Endothelial cell of umbilical vein (primary cell): Measurements from ENCODE around the gene TMEM61. TPM values are rescaled to one million over a fixed set of nuclear protein-coding genes. Genes with fewer than 3 reads are reported as not detected.
A peak's percentile ranks its signal among the peaks of the same experiment; 100 is the strongest.
"Not testable (repeated sequence)": the region's sequence is repeated elsewhere in the genome, so short reads cannot be mapped to it uniquely, and the experiment has no call there.

Experiments used
- BruUV-seq: library from RNA; stranded (reverse); fragments of 400-500 nt; replicated peaks from 2 replicates; lab custom pipeline; 2021; lab: Mats Ljungman, UMichigan
- CTCF ChIA-PET: fragments of 300-600, 350-600 bp; sonication (Branson Sonifier 250); formaldehyde crosslinking; loops from one replicate; lab custom pipeline; 2021; ENCODE audit warnings: antibody characterized with exemption, inconsistent platforms; lab: Charles Lee
- POLR2A ChIA-PET: fragments of 300-600, 350-600 bp; sonication (Branson Sonifier 250); formaldehyde crosslinking; loops from one replicate; lab custom pipeline; 2021; ENCODE audit warnings: antibody characterized with exemption, inconsistent platforms; lab: Charles Lee
- DNase-seq: peaks from one replicate; pipeline ENCODE4 v3.0.0-alpha.2; 2011; ENCODE audit warnings: low read depth, low spot score
- FAIRE-seq: peaks from 2 replicates; lab custom pipeline; 2011; peaks lifted over from hg19 to GRCh38; lab: Jason Lieb, UNC
- H2AFZ ChIP-seq: 2 replicates; pipeline ENCODE4 v1.6.0; 2012; ENCODE audit warnings: low read depth, low read length, control low read depth, inconsistent platforms
- H3K27ac ChIP-seq: 2 replicates; pipeline ENCODE4 v1.5.1; 2011; ENCODE audit warnings: low read depth, mild to moderate bottlenecking, control low read depth, low read length, moderate library complexity; ENCODE audit not compliant: insufficient read depth
- H3K27me3 ChIP-seq, 2 experiments: 2 replicates each; pipeline versions ENCODE4 v1.6.0 to v1.6.1; 2011; ENCODE audit warnings: low read length in 2 of 2, mixed read lengths in 1 of 2; ENCODE audit not compliant: control insufficient read depth in 2 of 2, insufficient read depth in 2 of 2
- H3K36me3 ChIP-seq, 2 experiments: 2 replicates in 1 of 2; 3 replicates in 1 of 2; pipeline ENCODE4 v1.5.1; 2011; ENCODE audit warnings: low read length in 2 of 2, mild to moderate bottlenecking in 1 of 2, moderate library complexity in 1 of 2; ENCODE audit not compliant: control insufficient read depth in 2 of 2, insufficient read depth in 2 of 2; ENCODE audit errors: extremely low read depth in 1 of 2
- H3K4me1 ChIP-seq: 3 replicates; pipeline ENCODE4 v1.5.1; 2011; ENCODE audit warnings: mild to moderate bottlenecking, low read length; ENCODE audit not compliant: control insufficient read depth, insufficient read depth; ENCODE audit errors: extremely low read depth
- H3K4me2 ChIP-seq: 2 replicates; pipeline ENCODE4 v1.6.1; 2011; ENCODE audit warnings: low read length, control low read depth, mixed read lengths; ENCODE audit not compliant: insufficient read depth
- H3K4me3 ChIP-seq, 3 experiments: fragments of 200-600 bp in 1 of 3; sonication (generic), shearing (Covaris generic) in 1 of 3; replicated peaks in 1 of 3; 2 replicates each; pipeline ENCODE4 v1.5.1; 2011 to 2016; ENCODE audit warnings: control low read depth in 3 of 3, low read length in 3 of 3, mild to moderate bottlenecking in 2 of 3, inconsistent platforms in 1 of 3, low read depth in 1 of 3, moderate library complexity in 1 of 3; ENCODE audit not compliant: insufficient read depth in 1 of 3
- H3K79me2 ChIP-seq: 2 replicates; pipeline ENCODE4 v1.6.0; 2012; ENCODE audit warnings: low read length, inconsistent platforms; ENCODE audit not compliant: control insufficient read depth, insufficient read depth
- H3K9ac ChIP-seq: replicated peaks from 2 replicates; pipeline ENCODE3; 2011; ENCODE audit warnings: low read length, control low read depth; ENCODE audit not compliant: insufficient read depth; ENCODE audit errors: extremely low read depth
- H3K9me1 ChIP-seq: replicated peaks from 3 replicates; pipeline ENCODE4 v1.6.0; 2011; ENCODE audit warnings: mild to moderate bottlenecking, low read length; ENCODE audit not compliant: control insufficient read depth, insufficient read depth; ENCODE audit errors: extremely low read depth
- H3K9me3 ChIP-seq: replicated peaks from 2 replicates; pipeline ENCODE4 v1.5.1; 2012; ENCODE audit warnings: low read length, inconsistent platforms; ENCODE audit not compliant: control insufficient read depth, insufficient read depth
- H4K20me1 ChIP-seq: replicated peaks from 2 replicates; pipeline ENCODE3; 2011; ENCODE audit warnings: mild to moderate bottlenecking, low read length; ENCODE audit not compliant: control insufficient read depth, insufficient read depth; ENCODE audit errors: extremely low read depth
- FOS ChIP-seq: IDR thresholded peaks from 2 replicates; pipeline ENCODE4 v1.6.1; 2011; ENCODE audit warnings: mild to moderate bottlenecking, low read length, moderate library complexity, borderline replicate concordance; ENCODE audit not compliant: insufficient read depth
- GATA2 ChIP-seq: IDR thresholded peaks from 2 replicates; pipeline ENCODE4 v1.7.0; 2011; ENCODE audit warnings: low read depth, mild to moderate bottlenecking, moderate library complexity, mixed read lengths, low read length; ENCODE audit not compliant: insufficient read length, insufficient read depth
- dilution Hi-C: fragments of 300-500 bp; cut with MboI; formaldehyde crosslinking; loops from one replicate; pipeline ENCODE4 v1.15.0; 2019; ENCODE audit warnings: low sequenced_read_pairs; ENCODE audit not compliant: extremely low pct_ligation_motif_present
- intact Hi-C: fragments of 100-400 bp; cut with micrococcal nuclease; formaldehyde crosslinking; loops from one replicate; pipeline ENCODE4 v1.10.0; 2022
- polyA plus RNA-seq, 4 experiments: library from polyadenylated mRNA; depleted of rRNA in 3 of 4; stranded (reverse) in 3 of 4; unstranded in 1 of 4; fragments of >200 nt; gene quantifications; 2 replicates each; pipeline versions ENCODE4 v1.2.1 to v1.2.3, GENCODE V29; 2011 to 2012; ENCODE audit warnings: missing spikeins in 1 of 4
- total RNA-seq: library from RNA; stranded (reverse); gene quantifications from 2 replicates; pipeline ENCODE4 v1.2.3, GENCODE V29; 2021

Gene TMEM61
- total and polyA plus RNA-seq, 2 donors (not counting 3 experiments of a cell fraction or from before 2014, with no cell fraction given), result not detected

DNA sequence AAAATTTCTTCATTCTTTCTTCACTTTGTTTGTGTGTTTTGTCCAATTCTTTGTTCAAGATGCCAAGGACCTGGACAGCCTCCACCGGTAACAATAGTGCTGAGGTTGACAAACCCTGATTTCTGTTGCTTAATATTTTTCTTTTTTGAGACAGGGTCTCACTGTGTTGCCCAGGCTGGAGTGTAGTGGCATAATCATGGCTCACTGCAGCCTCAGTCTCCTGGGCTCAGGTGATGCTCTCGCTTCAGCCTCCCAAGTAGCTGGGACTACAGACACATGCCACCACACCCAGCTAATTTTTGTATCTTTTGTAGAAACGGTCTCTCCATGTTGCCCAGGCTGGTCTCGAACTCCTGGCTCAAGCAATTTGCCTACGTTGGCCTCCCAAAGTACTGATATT, 16.6 kb upstream of the TMEM61 start:
- CTCF ChIA-PET, result interaction anchor here (4.1 kb wide), 1 partner anchor 14 kb away, joined by 31 read pairs; no protein-coding TSS in a partner anchor
- intact Hi-C loops, FAIRE-seq, POLR2A ChIA-PET, H3K79me2 ChIP-seq, H3K9me1 ChIP-seq, H3K4me2 ChIP-seq, BruUV-seq, H3K9ac ChIP-seq, H3K27ac ChIP-seq, H3K27me3 ChIP-seq, DNase-seq, H3K9me3 ChIP-seq, H3K4me3 ChIP-seq, H2AFZ ChIP-seq, dilution Hi-C loops, H3K36me3 ChIP-seq, H3K4me1 ChIP-seq, H4K20me1 ChIP-seq: not testable (repeated sequence)

DNA sequence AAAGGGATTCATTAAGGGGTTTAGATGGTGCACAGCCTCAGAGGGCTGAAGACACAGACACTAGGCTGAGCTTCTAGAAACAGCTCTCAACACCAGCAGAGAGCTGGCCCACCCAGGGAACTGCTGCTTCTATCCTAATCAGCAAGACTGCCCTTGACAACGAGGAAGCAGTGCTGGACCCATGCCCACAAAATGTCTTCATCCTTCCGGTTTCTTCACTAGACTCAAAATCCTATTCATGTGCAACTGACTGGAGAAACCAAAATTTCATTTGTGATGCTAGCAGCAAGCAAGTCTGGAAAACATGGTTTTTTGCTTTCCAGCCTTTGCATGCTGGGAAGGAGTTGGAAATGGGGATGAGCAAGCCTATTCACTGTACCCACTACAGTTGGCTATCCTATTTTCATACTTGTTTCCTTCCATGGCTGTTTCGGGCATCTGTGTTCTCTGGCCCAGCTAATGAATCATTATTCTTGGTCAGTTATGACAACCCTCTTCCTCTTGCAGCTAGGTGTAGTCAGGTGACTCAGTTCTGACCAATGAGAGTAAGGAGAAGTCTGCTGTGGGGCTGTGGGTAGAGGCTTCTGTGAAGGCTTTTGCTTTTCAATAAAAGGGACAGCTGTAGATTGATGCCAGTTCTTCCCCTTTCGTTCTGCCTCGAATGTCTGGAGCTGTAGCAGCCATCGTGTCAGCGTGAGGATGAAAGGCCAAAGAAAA, 14.6 kb upstream of the TMEM61 start:
- ChIA-PET CTCF (interaction anchor here (1.9 to 4.1 kb wide), 3 partner anchors 16 to 31 kb away, joined by 6 to 31 read pairs (median 10); no protein-coding TSS in a partner anchor), POLR2A (no interaction called here)
- Histone ChIP-seq H3K9ac (no peak overlapping the region), H3K79me2 (no peaks in the 10 kb centered on the region), H3K27ac (no peak overlapping the region), H3K36me3 (no peaks in the 10 kb centered on the region), H4K20me1 (no peaks in the 10 kb centered on the region), H3K4me1 (peaks cover 8% of the 10 kb centered on the region), H3K4me2 (no peak overlapping the region), H3K9me3 (no peaks in the 10 kb centered on the region), H2AFZ (peak overlapping the region; percentile 9), H3K27me3 (no peaks in the 10 kb centered on the region), H3K9me1 (no peaks in the 10 kb centered on the region), H3K4me3 (no peak overlapping the region)
- FAIRE-seq (no peak), DNase-seq (peak; percentile 18)
- BruUV-seq, result no TSS peak
- dilution Hi-C loops (no loop called here), intact Hi-C loops (no loop called here)
- TF ChIP-seq GATA2 (no peak), FOS (peak; percentile 14)
